NT2/D1 (cell line): ENCODE data around the gene POU6F2.

Experiments used
- SUZ12 ChIP-seq: IDR thresholded peaks from 2 replicates; pipeline ENCODE4 v1.6.1; 2011; ENCODE audit not compliant: insufficient read length, insufficient read depth; ENCODE audit errors: extremely low read depth
- YY1 ChIP-seq: IDR thresholded peaks from 2 replicates; pipeline ENCODE4 v1.6.1; 2011; ENCODE audit not compliant: insufficient read length, insufficient read depth
- ZNF274 ChIP-seq: IDR thresholded peaks from 2 replicates; pipeline ENCODE4 v1.6.1; 2011; ENCODE audit warnings: mild to moderate bottlenecking, low read depth, low read length

DNA sequence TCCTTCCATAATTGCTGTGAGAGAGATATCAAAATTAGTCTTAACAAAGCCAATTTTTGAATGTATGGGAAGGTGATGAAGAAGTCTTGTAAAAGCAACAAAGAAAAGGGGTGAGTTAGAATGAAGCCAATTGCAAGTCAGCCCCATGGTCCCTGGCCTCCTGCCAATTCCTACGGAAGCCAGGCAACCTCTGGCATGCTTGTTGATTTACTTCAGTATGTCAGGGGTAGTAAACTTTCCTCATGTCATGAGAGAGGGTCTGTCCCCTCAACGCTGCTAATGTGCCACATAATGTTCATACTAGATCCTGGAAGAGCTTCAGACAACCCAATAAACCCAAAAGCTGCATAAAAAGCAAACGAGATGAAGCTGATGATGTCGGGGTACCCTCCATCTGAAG lies 429.4 kb downstream of the POU6F2 start:
- TF ChIP-seq YY1 (no peak), ZNF274 (no peak), SUZ12 (no peak)
